K562 (cell line): Measurements from ENCODE around the gene SRRM5. TPM values are rescaled to one million over a fixed set of nuclear protein-coding genes. Genes with fewer than 3 reads are reported as not detected.

ENCODE experiments used
- CBX8 ChIP-seq: fragments of 200-600 bp; sonication (generic); IDR thresholded peaks from 2 replicates; pipeline ENCODE4 v1.6.1; 2012; ENCODE audit warnings: borderline replicate concordance, mixed run types, low read depth, mild to moderate bottlenecking, moderate library complexity, mixed read lengths, low read length, control low read depth, inconsistent platforms; ENCODE audit not compliant: poor library complexity, severe bottlenecking; ENCODE audit errors: extremely low read depth
- FOXM1 ChIP-seq, 2 experiments: fragments of 450-650 bp in 1 of 2; sonication (generic) in 1 of 2; formaldehyde crosslinking in 1 of 2; IDR thresholded peaks; 2 replicates each; pipeline versions ENCODE4 v1.6.1 to v1.9.0; 2017 to 2022; ENCODE audit warnings: low read depth in 2 of 2, mild to moderate bottlenecking in 2 of 2, missing genetic modification reagents in 1 of 2, moderate library complexity in 1 of 2
- POLR3A ChIP-seq: IDR thresholded peaks from 2 replicates; pipeline ENCODE4 v1.6.1; 2011; ENCODE audit warnings: borderline replicate concordance, mild to moderate bottlenecking, moderate library complexity; ENCODE audit not compliant: insufficient read length, insufficient read depth; ENCODE audit errors: extremely low read depth
- SRF ChIP-seq, 2 experiments: fragments of 250-450, 450-650 bp in 1 of 2; sonication (Bioruptor Pico) in 1 of 2; sonication (generic) in 1 of 2; formaldehyde crosslinking; IDR thresholded peaks; 2 replicates each; pipeline versions ENCODE4 v1.5.0 to v1.5.1; 2020 to 2022; ENCODE audit warnings: mild to moderate bottlenecking in 1 of 2, missing genetic modification reagents in 1 of 2
- YBX1 ChIP-seq: fragments of 450-650 bp; IDR thresholded peaks from 2 replicates; pipeline ENCODE4 v1.7.1; 2016; ENCODE audit warnings: mild to moderate bottlenecking
- ZFP1 ChIP-seq: fragments of 450-650 bp; formaldehyde crosslinking; IDR thresholded peaks from 2 replicates; pipeline ENCODE4 v1.4.0; 2020; ENCODE audit warnings: mild to moderate bottlenecking, mixed read lengths
- ZFP36 ChIP-seq: fragments of 150-350 bp; IDR thresholded peaks from 2 replicates; pipeline ENCODE4 v1.6.1; 2018; ENCODE audit warnings: low read length, low read depth; ENCODE audit not compliant: partially characterized antibody
- ZNF197 ChIP-seq: fragments of 200-800 bp; sonication (Bioruptor generic); IDR thresholded peaks from 2 replicates; pipeline ENCODE4 v1.6.1; 2016; ENCODE audit warnings: low read depth, missing genetic modification characterization, missing compliant biosample characterization
- ZNF212 ChIP-seq: fragments of 450-650 bp; formaldehyde crosslinking; IDR thresholded peaks from 2 replicates; pipeline ENCODE4 v1.4.0; 2020; ENCODE audit warnings: mild to moderate bottlenecking
- ZNF253 ChIP-seq: fragments of 250-450 bp; sonication (Bioruptor Pico); conservative IDR thresholded peaks from 2 replicates; pipeline ENCODE4 v1.6.1; 2021; ENCODE audit warnings: mild to moderate bottlenecking
- ZNF408 ChIP-seq: fragments of 250-450 bp; sonication (Bioruptor Pico); IDR thresholded peaks from 2 replicates; pipeline ENCODE4 v1.4.0; 2020; ENCODE audit warnings: low read depth, mild to moderate bottlenecking, moderate library complexity
- ZNF444 ChIP-seq: fragments of 250-450 bp; sonication (Bioruptor Pico); IDR thresholded peaks from 2 replicates; pipeline ENCODE4 v1.4.0; 2020; ENCODE audit warnings: mild to moderate bottlenecking, moderate library complexity
- polyA plus RNA-seq, 8 experiments: library from polyadenylated mRNA; depleted of rRNA in 4 of 8; stranded (reverse) in 5 of 8; unstranded in 3 of 8; fragments of >200 nt; fragmentation: Nextera tagmentation in 2 of 8; fragmentation: Illumina TruSeq in 1 of 8; extraction: Ambion mirVana in 2 of 8; extraction: Trizol in 1 of 8; gene quantifications; 2 replicates each; pipeline versions ENCODE4 v1.2.1 to v1.2.3, GENCODE V29; 2011 to 2014; ENCODE audit warnings: inconsistent platforms in 1 of 8, missing spikeins in 1 of 8
- total RNA-seq, 7 experiments: library from RNA; depleted of rRNA in 6 of 7; stranded (reverse); fragments of >200 nt in 6 of 7; fragmentation: Illumina TruSeq in 2 of 7; extraction: Trizol in 2 of 7; gene quantifications; 2 replicates each; pipeline versions ENCODE4 v1.2.1 to v1.2.3, GENCODE V29; 2011 to 2021; ENCODE audit warnings: low replicate concordance in 1 of 7
- TF ChIP-seq, protein P1 (sequence below): fragments of 250-450 bp; sonication (Bioruptor Pico); IDR thresholded peaks from 2 replicates; pipeline ENCODE4 v1.4.0; 2020; ENCODE audit warnings: mild to moderate bottlenecking, moderate library complexity
- TF ChIP-seq, protein P2 (sequence below): sonication (generic); formaldehyde crosslinking; IDR thresholded peaks from 2 replicates; pipeline ENCODE4 v1.8.0; 2022; ENCODE audit warnings: mild to moderate bottlenecking, missing genetic modification reagents
- TF ChIP-seq, protein P3 (sequence below): fragments of 450-650 bp; IDR thresholded peaks from 2 replicates; pipeline ENCODE4 v1.7.0; 2016; ENCODE audit warnings: borderline replicate concordance
- TF ChIP-seq, protein P4 (sequence below): fragments of 250-450 bp; sonication (Bioruptor Pico); IDR thresholded peaks from 2 replicates; pipeline ENCODE4 v1.5.0; 2022; ENCODE audit warnings: mild to moderate bottlenecking

Gene SRRM5
- total and polyA plus RNA-seq, 9 of the 15 experiments (the other 6 are each of a cell fraction or from before 2014, with no cell fraction given): 0.09 to 0.45 (median 0.18) TPM; not detected in 2

DNA sequence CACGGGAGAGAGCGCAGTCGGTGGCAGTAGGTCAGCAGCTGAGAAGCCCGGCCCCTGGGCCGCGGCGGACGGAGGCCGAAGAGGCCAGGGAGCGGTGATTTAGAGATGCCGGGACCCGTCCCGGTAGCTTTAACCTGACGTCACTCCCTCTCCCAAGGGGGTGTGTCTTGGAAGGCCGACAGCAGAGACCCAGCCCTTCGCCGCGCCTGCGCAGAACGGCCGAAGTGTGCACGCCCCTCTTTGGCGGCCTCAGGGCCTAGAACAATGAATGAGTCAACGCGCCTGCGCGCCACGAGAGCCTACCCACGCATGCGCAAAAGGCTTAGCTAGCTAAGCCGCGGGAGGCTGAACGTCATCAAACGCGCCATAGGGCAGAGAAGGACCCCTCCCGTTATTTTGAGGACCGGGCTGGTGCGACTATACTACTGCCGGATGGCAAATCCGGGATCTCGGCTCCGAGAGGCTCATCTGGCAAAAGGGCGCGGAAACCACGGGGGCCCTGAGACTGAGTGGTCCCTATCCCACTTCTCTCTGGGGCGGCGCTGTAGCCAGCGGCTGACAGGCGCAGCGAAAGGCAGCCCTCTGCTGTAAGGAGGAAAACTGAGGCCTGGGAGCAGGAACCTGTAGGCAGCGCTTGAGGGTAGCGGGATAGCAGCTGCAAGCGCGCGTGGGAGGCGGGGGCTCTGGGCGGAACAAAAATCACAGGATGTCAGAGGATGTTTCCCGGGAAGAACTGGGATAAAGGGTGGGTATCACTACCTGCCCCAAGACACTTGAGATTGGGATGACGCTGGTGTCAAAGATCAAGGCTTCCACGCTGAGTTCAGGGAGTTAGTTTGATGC lies 15.7 kb upstream of the SRRM5 start, which contains the start of the genes IRGQ and ZNF576 (continued):
- TF ChIP-seq, protein P1, sequence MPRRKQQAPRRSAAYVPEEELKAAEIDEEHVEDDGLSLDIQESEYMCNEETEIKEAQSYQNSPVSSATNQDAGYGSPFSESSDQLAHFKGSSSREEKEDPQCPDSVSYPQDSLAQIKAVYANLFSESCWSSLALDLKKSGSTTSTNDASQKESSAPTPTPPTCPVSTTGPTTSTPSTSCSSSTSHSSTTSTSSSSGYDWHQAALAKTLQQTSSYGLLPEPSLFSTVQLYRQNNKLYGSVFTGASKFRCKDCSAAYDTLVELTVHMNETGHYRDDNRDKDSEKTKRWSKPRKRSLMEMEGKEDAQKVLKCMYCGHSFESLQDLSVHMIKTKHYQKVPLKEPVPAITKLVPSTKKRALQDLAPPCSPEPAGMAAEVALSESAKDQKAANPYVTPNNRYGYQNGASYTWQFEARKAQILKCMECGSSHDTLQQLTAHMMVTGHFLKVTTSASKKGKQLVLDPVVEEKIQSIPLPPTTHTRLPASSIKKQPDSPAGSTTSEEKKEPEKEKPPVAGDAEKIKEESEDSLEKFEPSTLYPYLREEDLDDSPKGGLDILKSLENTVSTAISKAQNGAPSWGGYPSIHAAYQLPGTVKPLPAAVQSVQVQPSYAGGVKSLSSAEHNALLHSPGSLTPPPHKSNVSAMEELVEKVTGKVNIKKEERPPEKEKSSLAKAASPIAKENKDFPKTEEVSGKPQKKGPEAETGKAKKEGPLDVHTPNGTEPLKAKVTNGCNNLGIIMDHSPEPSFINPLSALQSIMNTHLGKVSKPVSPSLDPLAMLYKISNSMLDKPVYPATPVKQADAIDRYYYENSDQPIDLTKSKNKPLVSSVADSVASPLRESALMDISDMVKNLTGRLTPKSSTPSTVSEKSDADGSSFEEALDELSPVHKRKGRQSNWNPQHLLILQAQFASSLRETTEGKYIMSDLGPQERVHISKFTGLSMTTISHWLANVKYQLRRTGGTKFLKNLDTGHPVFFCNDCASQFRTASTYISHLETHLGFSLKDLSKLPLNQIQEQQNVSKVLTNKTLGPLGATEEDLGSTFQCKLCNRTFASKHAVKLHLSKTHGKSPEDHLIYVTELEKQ: no peak
- TF ChIP-seq ZNF408 (no peak), SRF (CRISPR knock-in tag; IDR thresholded peaks at IDR 0.05) (peak; percentile 33 to 77; a peak in 1 of 4 replicates), ZNF212 (CRISPR knock-in tag) (no peak), ZNF444 (CRISPR knock-in tag) (no peak), ZFP1 (CRISPR knock-in tag) (no peak), ZNF253 (no peak), YBX1 (no peak), ZFP36 (no peak), POLR3A (no peak), ZNF197 (CRISPR knock-in tag) (no peak), FOXM1 (IDR thresholded peaks at IDR 0.05; ENCODE audit: low read depth) (no peak), FOXM1 (CRISPR knock-in tag; IDR thresholded peaks at IDR 0.05; ENCODE audit: low read depth) (no peak), CBX8 (no peak)
- TF ChIP-seq, protein P2, sequence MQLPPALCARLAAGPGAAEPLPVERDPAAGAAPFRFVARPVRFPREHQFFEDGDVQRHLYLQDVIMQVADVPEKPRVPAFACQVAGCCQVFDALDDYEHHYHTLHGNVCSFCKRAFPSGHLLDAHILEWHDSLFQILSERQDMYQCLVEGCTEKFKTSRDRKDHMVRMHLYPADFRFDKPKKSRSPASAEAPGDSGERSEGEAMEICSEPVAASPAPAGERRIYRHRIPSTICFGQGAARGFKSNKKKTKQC: peak; percentile 48; the same call in 1 of the 2 replicates
- TF ChIP-seq, protein P3, sequence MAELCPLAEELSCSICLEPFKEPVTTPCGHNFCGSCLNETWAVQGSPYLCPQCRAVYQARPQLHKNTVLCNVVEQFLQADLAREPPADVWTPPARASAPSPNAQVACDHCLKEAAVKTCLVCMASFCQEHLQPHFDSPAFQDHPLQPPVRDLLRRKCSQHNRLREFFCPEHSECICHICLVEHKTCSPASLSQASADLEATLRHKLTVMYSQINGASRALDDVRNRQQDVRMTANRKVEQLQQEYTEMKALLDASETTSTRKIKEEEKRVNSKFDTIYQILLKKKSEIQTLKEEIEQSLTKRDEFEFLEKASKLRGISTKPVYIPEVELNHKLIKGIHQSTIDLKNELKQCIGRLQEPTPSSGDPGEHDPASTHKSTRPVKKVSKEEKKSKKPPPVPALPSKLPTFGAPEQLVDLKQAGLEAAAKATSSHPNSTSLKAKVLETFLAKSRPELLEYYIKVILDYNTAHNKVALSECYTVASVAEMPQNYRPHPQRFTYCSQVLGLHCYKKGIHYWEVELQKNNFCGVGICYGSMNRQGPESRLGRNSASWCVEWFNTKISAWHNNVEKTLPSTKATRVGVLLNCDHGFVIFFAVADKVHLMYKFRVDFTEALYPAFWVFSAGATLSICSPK: no peak
- TF ChIP-seq, protein P4, sequence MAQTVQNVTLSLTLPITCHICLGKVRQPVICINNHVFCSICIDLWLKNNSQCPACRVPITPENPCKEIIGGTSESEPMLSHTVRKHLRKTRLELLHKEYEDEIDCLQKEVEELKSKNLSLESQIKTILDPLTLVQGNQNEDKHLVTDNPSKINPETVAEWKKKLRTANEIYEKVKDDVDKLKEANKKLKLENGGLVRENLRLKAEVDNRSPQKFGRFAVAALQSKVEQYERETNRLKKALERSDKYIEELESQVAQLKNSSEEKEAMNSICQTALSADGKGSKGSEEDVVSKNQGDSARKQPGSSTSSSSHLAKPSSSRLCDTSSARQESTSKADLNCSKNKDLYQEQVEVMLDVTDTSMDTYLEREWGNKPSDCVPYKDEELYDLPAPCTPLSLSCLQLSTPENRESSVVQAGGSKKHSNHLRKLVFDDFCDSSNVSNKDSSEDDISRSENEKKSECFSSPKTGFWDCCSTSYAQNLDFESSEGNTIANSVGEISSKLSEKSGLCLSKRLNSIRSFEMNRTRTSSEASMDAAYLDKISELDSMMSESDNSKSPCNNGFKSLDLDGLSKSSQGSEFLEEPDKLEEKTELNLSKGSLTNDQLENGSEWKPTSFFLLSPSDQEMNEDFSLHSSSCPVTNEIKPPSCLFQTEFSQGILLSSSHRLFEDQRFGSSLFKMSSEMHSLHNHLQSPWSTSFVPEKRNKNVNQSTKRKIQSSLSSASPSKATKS (CRISPR knock-in tag): no peak
